ENCODE results near the gene DNAJB1.

The DNAJB1 gene

DNA sequence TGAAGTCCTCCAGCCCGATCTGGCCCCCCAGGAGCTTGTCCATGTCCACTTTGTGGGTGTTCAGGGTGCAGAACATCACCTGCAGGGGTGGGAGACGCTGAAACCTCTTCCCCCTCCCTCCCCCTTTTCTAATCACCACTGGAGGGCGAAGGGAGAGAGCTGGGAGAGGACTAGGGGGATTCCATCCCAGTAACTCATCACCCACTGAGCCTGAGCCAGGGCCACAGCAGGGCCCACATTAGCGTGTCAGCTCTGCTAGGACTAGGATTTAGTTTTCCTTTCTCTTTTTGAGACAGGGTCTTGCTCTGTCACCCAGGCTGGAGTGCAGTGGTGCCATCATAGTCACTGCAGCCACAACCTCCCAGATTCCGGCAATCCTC lies 37.5 kb downstream of the DNAJB1 start:
- peaks cover 4% of the 10 kb centered on the region for H3K36me3 Mint-ChIP-seq (ENCODE audit: low read depth)
- no peaks in the 10 kb centered on the region for H3K9me3 Mint-ChIP-seq
- H3K27ac Mint-ChIP-seq: no peak overlapping the region
- no peak for DNase-seq (ENCODE audit: low spot score)
- peaks cover 8% of the 10 kb centered on the region for H3K4me1 Mint-ChIP-seq (ENCODE audit: low read depth)
- H3K4me3 Mint-ChIP-seq: no peak overlapping the region
- H3K27me3 Mint-ChIP-seq (ENCODE audit: low read depth): no peaks in the 10 kb centered on the region

DNA sequence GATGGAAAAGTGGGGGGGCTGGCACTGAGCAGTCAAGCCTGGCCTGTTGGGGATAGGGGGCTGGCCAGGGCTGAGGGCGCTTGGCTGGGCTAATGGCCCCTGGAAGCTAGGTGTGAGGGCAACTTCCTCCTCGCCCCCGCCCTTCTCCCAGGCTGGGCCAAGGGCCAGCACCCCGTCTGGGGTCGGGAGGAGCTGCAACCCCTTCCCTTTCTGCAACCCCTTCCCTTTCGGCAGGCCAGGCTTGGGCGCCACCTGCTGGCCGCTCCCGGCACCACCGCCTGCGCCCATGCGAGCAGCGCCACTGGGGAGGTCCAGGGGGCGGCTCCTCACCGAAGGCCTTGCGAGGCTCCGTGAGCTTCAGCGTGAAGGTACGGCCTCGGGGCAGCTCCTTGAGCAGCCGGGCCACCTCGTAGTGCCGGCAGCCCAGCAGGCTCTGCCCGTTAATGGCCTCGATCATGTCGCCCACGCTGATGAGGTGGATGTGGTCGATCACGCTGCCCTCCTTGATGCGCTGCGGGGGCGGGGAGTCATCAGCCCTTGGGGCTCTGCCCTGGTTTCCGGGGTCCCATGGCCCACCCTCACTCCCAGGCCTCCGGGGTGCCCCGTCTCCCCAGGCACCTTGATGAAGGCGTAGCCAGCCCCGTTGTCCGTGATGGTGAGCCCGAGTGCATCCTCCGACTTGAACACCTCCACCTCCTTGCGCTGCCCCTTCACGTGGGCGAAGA lies 38.1 kb downstream of the DNAJB1 start:
- Mint-ChIP-seq H3K4me1 (ENCODE audit: low read depth) (peaks cover 11% of the 10 kb centered on the region), H3K27me3 (ENCODE audit: low read depth) (no peaks in the 10 kb centered on the region), H3K27ac (no peak overlapping the region), H3K4me3 (no peak overlapping the region), H3K36me3 (ENCODE audit: low read depth) (peaks cover 4% of the 10 kb centered on the region), H3K9me3 (no peaks in the 10 kb centered on the region)
- peak; percentile 65 for DNase-seq (ENCODE audit: low spot score)

DNA sequence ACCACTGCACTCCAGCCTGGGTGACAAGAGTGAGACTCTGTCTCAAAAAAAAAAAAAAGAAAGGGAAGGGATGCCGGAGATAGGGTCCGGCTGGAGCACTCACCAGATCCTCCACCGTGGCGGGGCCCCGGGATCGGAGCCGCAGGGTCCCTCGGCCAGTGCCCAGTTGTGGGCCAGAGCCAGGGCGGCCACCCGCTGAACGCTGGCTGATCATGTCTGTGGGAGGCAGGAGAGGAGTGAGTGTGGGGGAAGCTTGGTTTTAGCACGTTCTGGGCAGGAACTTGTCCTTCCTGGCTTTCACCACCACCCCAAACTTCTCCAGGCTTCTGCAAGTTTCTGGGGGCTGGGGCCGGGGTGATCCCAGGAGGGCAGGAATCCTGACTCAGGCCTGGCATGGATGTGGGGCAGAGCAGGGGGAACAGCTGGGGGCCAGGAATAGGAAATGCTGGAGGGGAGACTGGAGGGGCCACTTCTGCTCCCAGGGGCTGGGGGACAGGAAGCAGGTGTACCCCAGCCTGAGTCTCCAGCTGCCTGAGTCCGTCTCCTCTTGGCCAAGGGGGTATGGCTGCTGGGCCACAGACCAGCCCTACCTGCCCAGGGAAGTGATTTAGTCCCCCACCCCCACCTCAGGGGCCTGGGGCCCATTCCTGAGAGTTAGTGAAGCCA lies 38.8 kb downstream of the DNAJB1 start:
- Mint-ChIP-seq H3K4me1 (ENCODE audit: low read depth) (peaks cover 15% of the 10 kb centered on the region), H3K4me3 (no peak overlapping the region)

DNA sequence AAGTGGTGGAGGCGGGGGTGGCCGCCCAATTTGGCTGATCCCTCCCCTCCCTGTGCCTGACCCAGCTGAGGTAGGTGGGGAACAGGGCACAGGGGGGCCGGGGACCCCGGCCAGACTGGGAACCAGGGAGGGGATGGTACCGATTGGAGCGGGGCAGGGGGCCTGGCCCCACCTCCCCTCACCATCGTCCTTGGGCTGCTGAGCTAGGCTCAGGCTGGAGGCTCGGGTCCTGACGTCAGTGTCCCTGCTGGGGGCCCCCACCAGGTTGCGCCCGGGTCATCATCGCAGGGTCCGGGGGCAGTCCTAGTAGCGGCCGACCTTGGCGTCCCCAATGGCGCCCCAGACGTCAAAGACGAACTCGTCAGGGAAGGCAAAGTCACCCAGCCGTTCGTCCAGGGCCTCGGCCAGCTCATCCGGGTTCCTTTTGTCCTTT lies 40.1 kb downstream of the DNAJB1 start:
- H3K4me1 Mint-ChIP-seq (ENCODE audit: low read depth): peaks cover 16% of the 10 kb centered on the region
- H3K9me3 Mint-ChIP-seq: no peaks in the 10 kb centered on the region

More for the DNA sequence above, 38.8 kb downstream of the DNAJB1 start:
- Mint-ChIP-seq H3K9me3 (no peaks in the 10 kb centered on the region), H3K36me3 (ENCODE audit: low read depth) (peaks cover 6% of the 10 kb centered on the region), H3K27me3 (ENCODE audit: low read depth) (peaks cover 5% of the 10 kb centered on the region), H3K27ac (no peak overlapping the region)
- DNase-seq (ENCODE audit: low spot score): no peak

DNA sequence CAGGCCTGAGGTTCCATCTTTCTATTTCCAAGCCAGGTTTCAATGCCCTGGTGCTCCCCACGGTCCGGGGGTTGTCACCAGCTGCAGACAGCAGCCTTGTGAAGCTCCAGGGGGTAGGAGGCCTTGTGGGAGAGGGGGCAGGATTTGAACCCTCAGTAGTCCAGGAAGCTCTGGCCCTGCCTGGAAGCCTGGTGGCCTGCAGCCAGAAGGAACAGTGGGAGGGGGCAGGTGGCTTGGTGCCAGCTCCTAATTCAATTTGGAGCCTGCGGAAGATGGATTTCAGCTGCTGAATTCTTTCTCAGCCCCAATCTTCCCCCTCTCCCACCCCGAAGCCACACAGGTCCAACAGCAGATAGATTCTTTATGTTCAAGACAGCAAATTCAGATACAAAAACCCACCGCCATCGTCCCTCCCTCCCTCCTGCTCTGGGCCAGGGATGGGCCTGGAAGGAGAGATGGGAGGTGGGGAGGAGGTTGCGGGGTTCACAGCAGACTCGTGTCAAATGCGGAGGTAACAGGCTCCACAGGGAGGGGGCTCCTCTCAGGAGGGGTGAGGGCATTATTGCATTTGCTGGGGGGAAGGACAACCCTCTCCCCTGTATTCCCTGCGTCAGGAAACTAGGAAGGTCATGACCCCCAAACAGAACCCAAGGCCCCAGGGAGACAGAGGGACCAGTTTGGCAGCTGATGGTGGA lies 40.6 kb downstream of the DNAJB1 start:
- no peak overlapping the region for H3K4me3 Mint-ChIP-seq
- H3K27ac Mint-ChIP-seq: no peak overlapping the region
- H3K36me3 Mint-ChIP-seq (ENCODE audit: low read depth): peaks cover 4% of the 10 kb centered on the region
- DNase-seq (ENCODE audit: low spot score): no peak
- H3K27me3 Mint-ChIP-seq (ENCODE audit: low read depth): peaks cover 16% of the 10 kb centered on the region
- no peaks in the 10 kb centered on the region for H3K9me3 Mint-ChIP-seq
- H3K4me1 Mint-ChIP-seq (ENCODE audit: low read depth): peaks cover 19% of the 10 kb centered on the region

More for the DNA sequence above, 40.1 kb downstream of the DNAJB1 start:
- no peak for DNase-seq (ENCODE audit: low spot score)
- H3K36me3 Mint-ChIP-seq (ENCODE audit: low read depth): peaks cover 4% of the 10 kb centered on the region
- H3K27me3 Mint-ChIP-seq (ENCODE audit: low read depth): peaks cover 10% of the 10 kb centered on the region
- no peak overlapping the region for H3K27ac Mint-ChIP-seq
- H3K4me3 Mint-ChIP-seq: no peak overlapping the region

DNA sequence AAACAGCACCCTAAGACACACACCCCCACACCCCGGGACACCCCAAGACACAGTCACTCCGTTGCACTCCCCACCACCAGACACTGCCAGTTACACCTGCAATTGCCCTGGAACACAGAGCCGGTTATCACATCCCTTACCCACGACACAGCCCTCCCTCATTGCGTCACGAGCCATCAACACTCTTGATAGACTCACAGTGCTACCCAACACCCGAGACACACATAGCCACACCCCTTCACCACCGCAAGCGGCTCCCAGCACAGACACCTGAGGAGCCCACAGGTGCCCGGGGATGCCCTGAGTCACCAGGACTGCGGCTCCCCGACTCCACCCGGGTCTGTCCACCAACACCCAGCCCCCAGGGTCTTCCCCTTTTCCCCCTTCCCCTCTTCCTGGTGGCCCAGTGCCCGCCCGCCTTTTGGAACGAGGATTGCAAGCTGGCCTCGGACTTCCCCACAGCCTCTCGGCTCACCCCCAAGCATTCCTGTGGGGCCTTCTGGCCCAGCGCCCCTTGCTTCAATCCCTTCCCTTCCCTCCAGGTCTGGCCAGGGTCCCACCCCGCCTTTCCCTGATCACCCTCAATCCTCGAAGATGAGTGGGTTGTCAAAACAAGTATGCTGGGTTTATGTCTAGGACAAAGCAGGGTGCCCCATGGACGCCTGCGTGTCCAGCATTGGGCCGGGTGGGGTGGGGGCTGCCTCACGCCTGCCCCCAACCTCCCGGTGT lies 41.4 kb downstream of the DNAJB1 start:
- DNase-seq (ENCODE audit: low spot score): no peak
- Mint-ChIP-seq H3K9me3 (no peaks in the 10 kb centered on the region), H3K27ac (peak overlapping the region; percentile 38), H3K4me1 (ENCODE audit: low read depth) (peaks cover 21% of the 10 kb centered on the region), H3K4me3 (no peak overlapping the region), H3K27me3 (ENCODE audit: low read depth) (peaks cover 17% of the 10 kb centered on the region), H3K36me3 (ENCODE audit: low read depth) (peaks cover 3% of the 10 kb centered on the region)

DNA sequence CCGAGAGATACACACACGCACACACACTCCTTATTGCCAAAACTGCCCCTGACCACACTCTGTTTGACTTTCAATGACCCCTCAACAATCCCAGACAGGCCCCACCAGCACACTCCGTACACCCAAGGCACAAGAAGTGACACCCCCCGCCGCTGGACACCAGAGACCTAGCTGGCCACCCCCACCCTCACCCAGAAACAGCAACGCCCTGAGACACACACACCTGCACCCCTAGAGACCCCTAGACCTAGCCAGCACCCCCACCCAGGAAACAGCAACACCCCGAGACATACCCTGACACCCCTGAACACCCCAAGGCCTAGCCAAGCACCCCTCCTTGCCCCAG lies 41.9 kb downstream of the DNAJB1 start:
- Mint-ChIP-seq H3K27me3 (ENCODE audit: low read depth) (peaks cover 17% of the 10 kb centered on the region), H3K4me3 (no peak overlapping the region), H3K36me3 (ENCODE audit: low read depth) (peaks cover 4% of the 10 kb centered on the region), H3K27ac (peak overlapping the region; percentile 38), H3K9me3 (no peaks in the 10 kb centered on the region), H3K4me1 (ENCODE audit: low read depth) (peaks cover 21% of the 10 kb centered on the region)
- DNase-seq (ENCODE audit: low spot score): no peak

DNA sequence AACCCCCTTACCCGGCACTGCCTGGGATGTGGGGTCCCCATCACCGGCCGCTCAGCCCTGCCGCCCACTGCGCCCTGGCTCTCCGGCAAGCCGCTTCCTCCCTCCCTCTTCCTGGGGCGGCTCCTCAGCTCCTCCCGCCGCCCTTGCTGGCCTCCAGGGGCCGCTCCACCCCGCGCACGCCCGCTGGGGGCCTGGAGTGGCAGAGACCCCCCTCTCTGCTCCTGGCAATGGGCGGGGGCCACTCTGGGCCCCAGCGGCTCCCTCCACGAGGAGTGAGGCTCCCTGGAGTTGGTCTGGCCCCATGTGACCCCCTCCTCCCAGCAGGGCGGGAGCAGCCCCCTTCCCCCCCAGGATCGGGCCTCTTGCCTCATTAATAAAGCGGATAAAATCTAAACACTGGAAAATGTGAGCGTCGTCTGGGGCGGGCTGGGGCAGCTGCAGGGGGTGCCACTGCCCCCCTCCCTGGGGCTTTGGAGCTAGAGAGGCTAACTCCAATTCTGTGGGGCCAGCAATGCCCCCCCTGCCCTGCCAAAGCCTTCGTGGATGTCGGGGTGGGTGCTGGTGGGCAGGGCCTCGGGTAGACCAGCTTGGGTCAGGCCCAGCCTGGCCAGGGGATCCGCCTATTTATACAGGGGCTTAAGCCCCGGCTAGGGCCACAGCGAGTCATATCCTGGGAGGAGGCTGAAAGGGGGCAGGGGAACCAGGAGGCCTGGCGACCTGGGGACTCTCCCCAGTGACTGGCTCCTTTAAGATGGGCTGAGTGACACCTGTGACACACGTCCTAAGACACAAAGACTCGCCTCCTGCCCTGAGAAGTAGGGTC lies 42.7 kb downstream of the DNAJB1 start, which contains the start of gene PTGER1:
Gene PTGER1, minus strand, starts transcription at position 104 of the 823 bp plus-strand sequence. CDS start 1,034 bp downstream, outside the sequence.
- peak; percentile 40 for DNase-seq (ENCODE audit: low spot score)
- peaks cover 21% of the 10 kb centered on the region for H3K4me1 Mint-ChIP-seq (ENCODE audit: low read depth)
- H3K27me3 Mint-ChIP-seq (ENCODE audit: low read depth): peaks cover 17% of the 10 kb centered on the region
- peaks cover 8% of the 10 kb centered on the region for H3K36me3 Mint-ChIP-seq (ENCODE audit: low read depth)
- H3K27ac Mint-ChIP-seq: peak within 1 kb of the TSS; percentile 31
- peak within 1 kb of the TSS; percentile 46 for H3K4me3 Mint-ChIP-seq
- H3K9me3 Mint-ChIP-seq: no peaks in the 10 kb centered on the region

DNA sequence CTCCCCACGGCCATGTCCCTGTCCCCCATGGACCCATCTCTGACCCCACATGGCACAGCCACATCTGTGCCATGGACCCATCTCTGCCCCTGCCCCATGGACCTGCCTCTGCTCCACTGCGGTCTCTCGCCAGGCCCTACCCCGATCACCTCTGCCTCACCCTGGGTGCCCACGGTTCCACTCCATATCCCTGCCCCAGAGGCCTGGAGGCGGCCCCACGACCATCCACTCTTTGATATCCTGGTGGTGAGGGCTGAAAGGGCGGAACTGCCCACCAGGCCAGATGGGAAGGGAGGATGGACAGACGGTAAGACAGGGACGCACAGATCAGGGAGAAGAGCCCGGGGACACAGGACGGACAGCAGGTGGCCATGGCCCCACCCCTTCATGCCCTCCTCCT lies 43.4 kb downstream of the DNAJB1 start:
- H3K4me3 Mint-ChIP-seq: peak overlapping the region; percentile 46
- H3K27me3 Mint-ChIP-seq (ENCODE audit: low read depth): peaks cover 17% of the 10 kb centered on the region
- peaks cover 8% of the 10 kb centered on the region for H3K36me3 Mint-ChIP-seq (ENCODE audit: low read depth)
- DNase-seq (ENCODE audit: low spot score): no peak
- no peak overlapping the region for H3K27ac Mint-ChIP-seq
- peaks cover 21% of the 10 kb centered on the region for H3K4me1 Mint-ChIP-seq (ENCODE audit: low read depth)
- no peaks in the 10 kb centered on the region for H3K9me3 Mint-ChIP-seq

DNA sequence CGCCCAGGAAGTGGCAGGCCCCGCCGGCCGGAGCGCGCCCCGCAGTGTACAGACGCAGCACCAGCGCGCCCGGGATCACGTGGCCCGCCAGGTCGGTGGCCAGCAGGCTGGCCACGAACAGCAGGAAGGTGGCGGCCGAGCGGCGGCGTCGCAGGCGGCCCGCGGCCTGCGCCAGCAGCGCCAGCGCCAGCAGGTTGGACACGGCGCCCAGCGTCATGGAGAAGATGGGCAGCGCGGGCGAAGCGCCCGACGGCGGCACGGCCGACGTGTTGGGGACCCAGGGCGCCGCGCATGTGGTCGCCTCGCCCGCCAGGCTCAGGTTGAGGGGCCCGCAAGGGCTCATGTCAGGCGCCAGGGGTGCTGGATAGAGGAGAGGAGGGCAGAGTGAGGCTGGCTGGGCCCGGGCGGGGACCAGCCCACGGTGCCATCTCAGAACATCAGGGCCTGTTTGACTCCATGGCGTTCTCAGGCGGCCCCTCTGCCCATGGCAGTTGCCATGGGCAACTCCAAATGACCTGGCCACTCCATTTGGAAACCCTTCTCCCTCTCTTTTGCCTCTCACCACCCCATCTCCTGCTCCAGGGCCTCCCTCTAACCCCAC lies 44.1 kb downstream of the DNAJB1 start:
- no peaks in the 10 kb centered on the region for H3K9me3 Mint-ChIP-seq
- peaks cover 16% of the 10 kb centered on the region for H3K36me3 Mint-ChIP-seq (ENCODE audit: low read depth)
- H3K4me3 Mint-ChIP-seq: peak overlapping the region; percentile 46
- DNase-seq (ENCODE audit: low spot score): no peak
- H3K27me3 Mint-ChIP-seq (ENCODE audit: low read depth): peaks cover 17% of the 10 kb centered on the region
- H3K4me1 Mint-ChIP-seq (ENCODE audit: low read depth): peaks cover 21% of the 10 kb centered on the region
- peak overlapping the region; percentile 31 for H3K27ac Mint-ChIP-seq

DNA sequence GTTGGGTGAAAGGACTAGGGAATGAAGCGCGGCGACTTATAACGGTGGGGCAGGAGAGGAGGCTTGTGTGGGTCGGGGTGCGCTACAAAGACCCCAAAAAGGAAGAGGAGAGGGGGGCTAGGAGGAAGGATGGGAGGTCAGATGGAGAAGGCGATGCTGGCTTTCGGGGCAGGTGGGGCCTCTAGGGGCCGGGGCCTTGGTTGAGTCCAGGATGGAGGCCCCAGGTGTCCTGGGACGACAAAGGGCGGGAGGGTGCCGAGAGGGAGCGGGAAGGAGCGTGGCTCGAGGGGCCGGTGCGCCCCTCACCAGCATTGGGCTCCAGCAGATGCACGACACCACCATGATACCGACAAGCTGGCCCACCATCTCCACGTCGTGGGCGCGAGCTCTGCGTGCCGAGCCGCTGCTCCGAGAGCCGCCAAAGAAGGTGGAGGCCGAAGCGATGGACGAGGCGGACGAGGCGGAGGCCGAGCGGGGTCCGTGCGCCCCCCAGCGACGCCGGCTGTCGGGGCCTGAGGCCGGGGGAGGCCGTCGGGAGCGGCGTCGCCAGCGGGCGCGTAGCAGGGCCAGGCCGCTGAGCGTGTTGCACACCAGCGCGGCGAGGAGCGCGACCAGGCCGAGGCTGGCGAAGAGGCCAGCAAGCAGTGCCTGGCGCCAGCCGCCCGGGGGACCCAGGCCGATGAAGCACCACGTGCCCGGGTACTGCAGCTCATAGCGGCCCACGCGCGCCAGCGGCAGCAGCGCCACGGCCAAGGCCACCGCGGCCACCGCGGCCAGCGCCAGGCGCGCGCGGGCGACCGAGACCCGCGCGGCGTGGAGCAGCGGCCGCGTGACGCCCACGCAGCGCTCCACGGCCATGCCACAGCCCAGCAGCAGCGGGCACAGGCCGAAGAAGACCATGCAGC lies 44.9 kb downstream of the DNAJB1 start:
- no peaks in the 10 kb centered on the region for H3K9me3 Mint-ChIP-seq
- H3K4me1 Mint-ChIP-seq (ENCODE audit: low read depth): peaks cover 21% of the 10 kb centered on the region
- H3K27me3 Mint-ChIP-seq (ENCODE audit: low read depth): peaks cover 17% of the 10 kb centered on the region
- H3K4me3 Mint-ChIP-seq: peak overlapping the region; percentile 5
- peaks cover 21% of the 10 kb centered on the region for H3K36me3 Mint-ChIP-seq (ENCODE audit: low read depth)
- DNase-seq (ENCODE audit: low spot score): no peak
- H3K27ac Mint-ChIP-seq: no peak overlapping the region
